Fibroblast of pulmonary artery (primary cell): ENCODE results near the gene HOMER3.
"Not testable (repeated sequence)": the region's sequence is repeated elsewhere in the genome, so short reads cannot be mapped to it uniquely, and the experiment has no call there.

Experiments used
- DNase-seq: peaks from one replicate; pipeline ENCODE4 v3.0.0-alpha.2; 2010; ENCODE audit warnings: low read depth
- H3K4me3 ChIP-seq: replicated peaks from 2 replicates; pipeline ENCODE4 v1.5.1; 2011; ENCODE audit warnings: low read depth, mild to moderate bottlenecking, control low read depth, low read length, moderate library complexity
- TF ChIP-seq, protein P1 (sequence below): IDR thresholded peaks from 2 replicates; pipeline ENCODE4 v1.5.1; 2011; ENCODE audit warnings: mild to moderate bottlenecking, control low read depth, low read length, inconsistent platforms; ENCODE audit errors: missing control alignments

The HOMER3 gene

DNA sequence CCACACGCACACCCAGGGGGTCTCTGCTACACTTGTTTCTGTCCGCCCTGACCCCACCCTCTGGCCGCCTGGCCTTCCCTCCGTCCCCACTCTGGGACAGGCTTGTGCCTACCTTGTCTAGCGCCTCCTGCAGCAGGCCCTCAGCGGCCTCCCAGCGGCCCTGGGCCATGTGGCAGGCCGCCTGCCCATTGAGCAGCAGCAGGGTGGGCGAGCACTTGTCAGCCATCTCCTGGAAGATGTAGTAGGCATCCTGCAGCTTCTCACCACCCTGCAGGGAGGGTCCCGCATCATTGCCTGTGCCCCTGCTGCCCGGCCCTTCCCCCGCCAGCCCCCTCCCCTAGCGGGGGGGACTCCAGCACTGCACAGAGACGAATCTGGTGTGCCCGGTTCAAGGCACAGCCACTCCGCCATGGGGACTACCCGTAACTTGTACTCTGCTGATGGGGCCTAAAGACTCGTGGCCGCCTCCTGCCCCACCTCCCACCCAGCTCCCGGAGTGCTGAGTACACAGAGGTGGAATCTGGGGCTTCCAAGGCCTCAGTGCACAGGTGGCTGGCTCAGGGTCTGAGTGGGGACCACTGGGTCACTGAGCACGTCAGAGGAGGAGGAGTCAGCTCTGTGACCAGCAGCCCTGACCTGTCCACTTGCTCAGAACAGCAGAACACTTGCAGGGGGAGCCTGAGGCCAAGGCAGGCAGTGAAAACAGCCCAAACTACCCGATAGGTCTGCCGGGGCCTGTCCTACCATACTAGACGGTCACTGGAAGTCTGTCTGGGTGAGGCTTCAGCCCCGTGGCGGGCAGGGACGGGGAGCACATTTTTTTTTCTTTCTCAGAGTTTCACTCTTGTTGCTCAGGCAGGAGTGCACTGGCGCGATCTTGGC lies 37.6 kb downstream of the HOMER3 start:
- no peak overlapping the region for H3K4me3 ChIP-seq
- DNase-seq: no peak
- TF ChIP-seq, protein P1, sequence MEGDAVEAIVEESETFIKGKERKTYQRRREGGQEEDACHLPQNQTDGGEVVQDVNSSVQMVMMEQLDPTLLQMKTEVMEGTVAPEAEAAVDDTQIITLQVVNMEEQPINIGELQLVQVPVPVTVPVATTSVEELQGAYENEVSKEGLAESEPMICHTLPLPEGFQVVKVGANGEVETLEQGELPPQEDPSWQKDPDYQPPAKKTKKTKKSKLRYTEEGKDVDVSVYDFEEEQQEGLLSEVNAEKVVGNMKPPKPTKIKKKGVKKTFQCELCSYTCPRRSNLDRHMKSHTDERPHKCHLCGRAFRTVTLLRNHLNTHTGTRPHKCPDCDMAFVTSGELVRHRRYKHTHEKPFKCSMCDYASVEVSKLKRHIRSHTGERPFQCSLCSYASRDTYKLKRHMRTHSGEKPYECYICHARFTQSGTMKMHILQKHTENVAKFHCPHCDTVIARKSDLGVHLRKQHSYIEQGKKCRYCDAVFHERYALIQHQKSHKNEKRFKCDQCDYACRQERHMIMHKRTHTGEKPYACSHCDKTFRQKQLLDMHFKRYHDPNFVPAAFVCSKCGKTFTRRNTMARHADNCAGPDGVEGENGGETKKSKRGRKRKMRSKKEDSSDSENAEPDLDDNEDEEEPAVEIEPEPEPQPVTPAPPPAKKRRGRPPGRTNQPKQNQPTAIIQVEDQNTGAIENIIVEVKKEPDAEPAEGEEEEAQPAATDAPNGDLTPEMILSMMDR: no peak

- not testable (repeated sequence) for H3K4me3 ChIP-seq
These were observed 38.5 kb downstream of the HOMER3 start for GRCh38 chr19:18902519-18902918.

DNA sequence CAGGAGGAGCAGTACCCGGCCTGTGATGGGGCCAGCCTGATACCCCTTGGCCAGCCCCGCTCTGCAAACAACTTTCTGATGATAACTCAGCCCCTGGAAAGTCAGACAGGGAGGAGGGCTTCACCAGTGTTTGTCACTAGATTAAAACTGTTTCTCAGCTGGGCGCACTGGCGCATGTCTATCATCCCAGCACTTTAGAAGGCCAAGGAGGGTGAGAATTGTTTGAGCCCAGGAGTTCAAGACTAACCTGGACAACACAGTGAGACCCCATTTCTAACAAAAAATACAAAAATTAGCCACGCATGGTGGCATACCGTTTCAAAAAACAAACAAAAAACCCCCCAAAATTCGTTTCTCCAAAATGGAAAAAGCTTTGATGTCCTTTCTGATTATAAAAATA lies 39.5 kb downstream of the HOMER3 start:
- no peak overlapping the region for H3K4me3 ChIP-seq
- TF ChIP-seq, protein P1: no peak

More at GRCh38 chr19:18902519-18902918, 38.5 kb downstream of the HOMER3 start:
- not testable (repeated sequence) for DNase-seq

GRCh38 chr19:18900700-18901481 lies 40.1 kb downstream of the HOMER3 start:
- no peak for DNase-seq
- H3K4me3 ChIP-seq: no peak overlapping the region
- TF ChIP-seq, protein P1: no peak

More for the DNA sequence above, 39.5 kb downstream of the HOMER3 start:
- no peak for DNase-seq

- no peak overlapping the region for H3K4me3 ChIP-seq
- TF ChIP-seq, protein P1: no peak
These were observed 41.1 kb downstream of the HOMER3 start for GRCh38 chr19:18899624-18900560.

DNA sequence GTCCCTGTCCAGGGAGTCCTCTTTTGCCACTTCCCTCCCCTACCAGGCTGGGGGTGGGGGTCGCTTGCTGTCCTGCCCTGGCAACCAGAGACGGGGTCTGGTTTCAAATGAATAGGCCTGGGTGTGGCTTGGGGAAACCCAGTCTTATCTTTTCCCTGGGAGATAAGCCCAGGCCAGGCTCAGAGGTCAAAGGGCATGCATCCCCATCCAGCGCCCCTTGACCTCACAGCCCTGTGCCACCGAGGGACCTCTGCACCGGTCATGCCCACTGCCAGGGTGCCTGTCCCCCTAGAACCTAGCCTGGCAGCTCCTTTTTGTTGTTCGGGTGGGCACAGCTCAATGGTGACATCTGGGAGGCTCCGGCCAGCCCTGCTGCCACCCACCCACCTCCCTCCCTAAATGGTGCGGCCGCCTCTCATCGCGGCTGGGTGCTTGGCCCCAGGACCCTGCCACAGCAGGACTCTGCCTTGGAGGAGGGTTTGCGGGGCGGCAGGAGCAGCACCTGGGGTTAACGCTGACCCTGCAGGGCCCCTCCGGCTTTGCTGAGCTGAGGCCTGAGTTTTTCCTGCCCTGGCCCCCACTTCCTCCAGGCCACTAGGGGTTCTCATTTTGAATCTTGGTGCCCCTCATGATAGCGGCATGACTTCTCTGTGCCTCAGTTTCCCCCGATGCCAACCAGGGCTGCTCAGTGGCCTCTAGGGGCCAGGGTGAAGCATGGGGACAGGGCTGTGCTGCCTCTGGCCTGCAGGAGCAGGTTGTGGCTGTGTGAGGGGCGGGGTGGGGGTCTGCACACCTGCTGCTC lies 42.2 kb downstream of the HOMER3 start:
- no peak for DNase-seq
- H3K4me3 ChIP-seq: no peak overlapping the region
- TF ChIP-seq, protein P1: no peak

More at GRCh38 chr19:18899624-18900560, 41.1 kb downstream of the HOMER3 start:
- DNase-seq: no peak
